PC-3 (cell line): ENCODE measurements around the gene PRKAR1B.

Experiments used
- EZH2 ChIP-seq: fragments of 300-600 bp; sonication (generic); IDR thresholded peaks from one replicate; pipeline ENCODE4 v1.6.1; 2017; ENCODE audit warnings: antibody characterized with exemption, mild to moderate bottlenecking, low read length; ENCODE audit not compliant: unreplicated experiment
- EZH2phosphoT487 ChIP-seq: fragments of 300-600 bp; sonication (generic); IDR thresholded peaks from 2 replicates; pipeline ENCODE4 v1.6.1; 2018; ENCODE audit warnings: mild to moderate bottlenecking, antibody characterized with exemption, low read length, borderline replicate concordance
- TF ChIP-seq, protein P1 (sequence below): fragments of 300-600 bp; sonication (generic); conservative IDR thresholded peaks from 2 replicates; pipeline ENCODE4 v1.5.1; 2017; ENCODE audit warnings: antibody characterized with exemption, low read depth, mild to moderate bottlenecking, low read length

DNA sequence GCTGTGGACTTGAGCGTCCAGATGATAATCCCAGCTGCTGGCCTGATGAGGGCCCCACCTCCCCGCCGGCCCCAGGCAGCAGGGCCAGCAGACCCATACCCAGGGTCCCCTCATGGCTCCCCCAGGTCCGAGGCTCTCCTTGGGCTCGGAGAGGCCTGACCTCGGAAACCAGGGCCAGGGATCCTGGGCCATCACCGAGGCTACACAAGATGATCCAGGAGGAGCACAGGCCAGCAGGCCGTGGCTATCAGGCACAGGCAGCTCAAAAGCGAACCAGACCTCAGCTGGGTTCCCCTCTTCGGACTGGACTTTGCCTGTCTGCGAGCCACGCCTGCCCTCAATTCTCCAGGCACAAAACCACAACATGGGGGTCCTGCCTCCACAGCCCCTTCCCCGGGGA is 224.8 kb downstream of the PRKAR1B start:
- TF ChIP-seq, protein P1, sequence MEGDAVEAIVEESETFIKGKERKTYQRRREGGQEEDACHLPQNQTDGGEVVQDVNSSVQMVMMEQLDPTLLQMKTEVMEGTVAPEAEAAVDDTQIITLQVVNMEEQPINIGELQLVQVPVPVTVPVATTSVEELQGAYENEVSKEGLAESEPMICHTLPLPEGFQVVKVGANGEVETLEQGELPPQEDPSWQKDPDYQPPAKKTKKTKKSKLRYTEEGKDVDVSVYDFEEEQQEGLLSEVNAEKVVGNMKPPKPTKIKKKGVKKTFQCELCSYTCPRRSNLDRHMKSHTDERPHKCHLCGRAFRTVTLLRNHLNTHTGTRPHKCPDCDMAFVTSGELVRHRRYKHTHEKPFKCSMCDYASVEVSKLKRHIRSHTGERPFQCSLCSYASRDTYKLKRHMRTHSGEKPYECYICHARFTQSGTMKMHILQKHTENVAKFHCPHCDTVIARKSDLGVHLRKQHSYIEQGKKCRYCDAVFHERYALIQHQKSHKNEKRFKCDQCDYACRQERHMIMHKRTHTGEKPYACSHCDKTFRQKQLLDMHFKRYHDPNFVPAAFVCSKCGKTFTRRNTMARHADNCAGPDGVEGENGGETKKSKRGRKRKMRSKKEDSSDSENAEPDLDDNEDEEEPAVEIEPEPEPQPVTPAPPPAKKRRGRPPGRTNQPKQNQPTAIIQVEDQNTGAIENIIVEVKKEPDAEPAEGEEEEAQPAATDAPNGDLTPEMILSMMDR: no peak
- TF ChIP-seq EZH2 (no peak), EZH2phosphoT487 (no peak)
